K562 (cell line): ENCODE measurements around the gene GTPBP2. TPM values are rescaled to one million over a fixed set of nuclear protein-coding genes. Genes with fewer than 3 reads are reported as not detected.

Source experiments
- ATAC-seq: fragments of 200-7000 bp; cut with Tn5 transposase; 3 replicates; pipeline ENCODE4 v1.9.1; 2020; ENCODE audit warnings: moderate library complexity
- BruUV-seq: library from RNA; stranded (reverse); fragments of 400-500 nt; replicated peaks from 2 replicates; lab custom pipeline; 2021; lab: Mats Ljungman, UMichigan
- CTCF ChIA-PET: fragments of 300-600 bp; formaldehyde crosslinking; extraction: SDS; loops from one replicate; lab custom pipeline; 2021; ENCODE audit warnings: low intra/inter-chr PET ratio; lab: Yijun Ruan, JAX
- POLR2A ChIA-PET: fragments of 300-600, 350-650 bp; sonication (Branson Sonifier 250); formaldehyde crosslinking; extraction: SDS; loops from one replicate; lab custom pipeline; 2021; ENCODE audit warnings: antibody characterized with exemption, inconsistent platforms; lab: Yijun Ruan, JAX
- DNase-seq, 4 experiments: peaks; one replicate each; pipeline versions ENCODE4 v3.0.0 to v3.0.0-alpha.2; 2011 to 2018; ENCODE audit warnings: low spot score in 3 of 4, mixed read lengths in 3 of 4; ENCODE audit errors: extremely low read depth in 1 of 4
- FAIRE-seq: peaks from 2 replicates; lab custom pipeline; 2011; peaks lifted over from hg19 to GRCh38; lab: Jason Lieb, UNC
- H2AFZ ChIP-seq: 2 replicates; pipeline ENCODE4 v1.6.0; 2011; ENCODE audit warnings: low read depth, low read length, control low read depth, inconsistent platforms
- H3K27ac ChIP-seq: fragments of 200-600 bp; 3 replicates; pipeline ENCODE4 v1.8.0; 2011; ENCODE audit warnings: low read depth, mild to moderate bottlenecking, control low read depth, inconsistent platforms, low read length, moderate library complexity, mixed read lengths; ENCODE audit errors: extremely low read depth
- H3K27me3 ChIP-seq, 2 experiments: fragments of 300-600 bp in 1 of 2; 2 replicates in 1 of 2; 3 replicates in 1 of 2; pipeline versions ENCODE4 v1.6.0 to v1.8.0; 2011; ENCODE audit warnings: inconsistent platforms in 2 of 2, low read length in 2 of 2, mild to moderate bottlenecking in 1 of 2, mixed read lengths in 1 of 2, moderate library complexity in 1 of 2; ENCODE audit not compliant: control insufficient read depth in 2 of 2, insufficient read depth in 2 of 2
- H3K36me3 ChIP-seq: fragments of 300-600 bp; 3 replicates; pipeline ENCODE4 v1.8.0; 2011; ENCODE audit warnings: mild to moderate bottlenecking, low read length, inconsistent platforms; ENCODE audit not compliant: control insufficient read depth, insufficient read depth
- H3K4me1 ChIP-seq, 2 experiments: fragments of 200-600 bp in 1 of 2; replicated peaks in 1 of 2; 2 replicates in 1 of 2; 3 replicates in 1 of 2; pipeline versions ENCODE4 v1.5.1 to v1.8.0; 2011; ENCODE audit warnings: inconsistent platforms in 2 of 2, low read length in 2 of 2, mild to moderate bottlenecking in 1 of 2, mixed read lengths in 1 of 2, moderate library complexity in 1 of 2; ENCODE audit not compliant: control insufficient read depth in 2 of 2, insufficient read depth in 2 of 2
- H3K4me2 ChIP-seq: 2 replicates; pipeline ENCODE4 v1.6.1; 2011; ENCODE audit warnings: low read length, control low read depth, inconsistent platforms, mixed read lengths; ENCODE audit not compliant: insufficient read depth
- H3K4me3 ChIP-seq: fragments of 200-600 bp; sonication (generic), shearing (Covaris generic); 2 replicates; pipeline ENCODE4 v1.5.1; 2016; ENCODE audit warnings: control low read depth, inconsistent platforms
- H3K79me2 ChIP-seq: fragments of 200-600 bp; 3 replicates; pipeline ENCODE4 v1.8.0; 2011; ENCODE audit warnings: low read length, inconsistent platforms; ENCODE audit not compliant: control insufficient read depth, insufficient read depth
- H3K9ac ChIP-seq, 2 experiments: 2 replicates each; pipeline versions ENCODE4 v1.6.0 to v1.6.1; 2011; ENCODE audit warnings: low read depth in 2 of 2, low read length in 2 of 2, control low read depth in 1 of 2, inconsistent platforms in 1 of 2, mild to moderate bottlenecking in 1 of 2, mixed read lengths in 1 of 2; ENCODE audit not compliant: insufficient read depth in 1 of 2
- H3K9me1 ChIP-seq: one replicate; pipeline ENCODE4 v1.6.0; 2011; ENCODE audit warnings: inconsistent platforms, mild to moderate bottlenecking, low read length, moderate library complexity; ENCODE audit not compliant: control insufficient read depth, insufficient read depth
- H3K9me3 ChIP-seq: replicated peaks from 2 replicates; pipeline ENCODE4 v1.5.1; 2011; ENCODE audit warnings: low read depth, low read length, inconsistent platforms; ENCODE audit not compliant: control insufficient read depth, insufficient read depth
- H4K20me1 ChIP-seq: replicated peaks from 2 replicates; pipeline ENCODE4 v1.6.1; 2011; ENCODE audit warnings: low read length, inconsistent platforms, mixed read lengths; ENCODE audit not compliant: control insufficient read depth, insufficient read depth
- ATF1 ChIP-seq, 2 experiments: fragments of 450-650 bp in 1 of 2; IDR thresholded peaks; 2 replicates each; pipeline ENCODE4 v1.6.1; 2016; ENCODE audit warnings: missing compliant biosample characterization in 1 of 2, missing genetic modification characterization in 1 of 2
- E2F8 ChIP-seq: fragments of 450-650 bp; IDR thresholded peaks from 2 replicates; pipeline ENCODE4 v1.7.1; 2018; ENCODE audit warnings: mild to moderate bottlenecking, low read depth; ENCODE audit not compliant: partially characterized antibody
- HMBOX1 ChIP-seq: sonication (generic); IDR thresholded peaks from 2 replicates; pipeline ENCODE4 v1.6.1; 2016
- NFATC3 ChIP-seq: fragments of 450-650 bp; IDR thresholded peaks from 2 replicates; pipeline ENCODE4 v1.6.1; 2017; ENCODE audit warnings: mild to moderate bottlenecking
- POLR2G ChIP-seq: fragments of 200-400 bp; formaldehyde crosslinking; IDR thresholded peaks from 2 replicates; pipeline ENCODE4 v1.6.1; 2017; ENCODE audit warnings: low read depth, mild to moderate bottlenecking, antibody characterized with exemption, low read length, moderate library complexity
- WGBS: fragments of 100-300 bp; shearing (Covaris generic); methylation state at CpG from one replicate; pipeline ENCODE4 v1.1.6; 2016; ENCODE audit warnings: low coverage, mixed read lengths; ENCODE audit not compliant: insufficient coverage; ENCODE audit errors: missing lambda C conversion rate; 5-methylcytosine and 5-hydroxymethylcytosine counted together
- in situ Hi-C: fragments of 300-500 bp; cut with MboI; formaldehyde crosslinking; loops from 4 replicates; pipeline ENCODE4 v1.15.0; 2018; ENCODE audit warnings: inconsistent platforms, mixed read lengths
- intact Hi-C: fragments of 100-400 bp; cut with micrococcal nuclease; formaldehyde crosslinking; loops from 2 replicates; pipeline ENCODE4 v1.14.2; 2022
- polyA plus RNA-seq, 8 experiments: library from polyadenylated mRNA; depleted of rRNA in 4 of 8; stranded (reverse) in 5 of 8; unstranded in 3 of 8; fragments of >200 nt; fragmentation: Nextera tagmentation in 2 of 8; fragmentation: Illumina TruSeq in 1 of 8; extraction: Ambion mirVana in 2 of 8; extraction: Trizol in 1 of 8; gene quantifications; 2 replicates each; pipeline versions ENCODE4 v1.2.1 to v1.2.3, GENCODE V29; 2011 to 2014; ENCODE audit warnings: inconsistent platforms in 1 of 8, missing spikeins in 1 of 8
- total RNA-seq, 7 experiments: library from RNA; depleted of rRNA in 6 of 7; stranded (reverse); fragments of >200 nt in 6 of 7; fragmentation: Illumina TruSeq in 2 of 7; extraction: Trizol in 2 of 7; gene quantifications; 2 replicates each; pipeline versions ENCODE4 v1.2.1 to v1.2.3, GENCODE V29; 2011 to 2021; ENCODE audit warnings: low replicate concordance in 1 of 7

The GTPBP2 gene
- total and polyA plus RNA-seq, 9 of the 15 experiments (the other 6 are each of a cell fraction or from before 2014, with no cell fraction given), result 48.4 to 196 (median 111) TPM

DNA sequence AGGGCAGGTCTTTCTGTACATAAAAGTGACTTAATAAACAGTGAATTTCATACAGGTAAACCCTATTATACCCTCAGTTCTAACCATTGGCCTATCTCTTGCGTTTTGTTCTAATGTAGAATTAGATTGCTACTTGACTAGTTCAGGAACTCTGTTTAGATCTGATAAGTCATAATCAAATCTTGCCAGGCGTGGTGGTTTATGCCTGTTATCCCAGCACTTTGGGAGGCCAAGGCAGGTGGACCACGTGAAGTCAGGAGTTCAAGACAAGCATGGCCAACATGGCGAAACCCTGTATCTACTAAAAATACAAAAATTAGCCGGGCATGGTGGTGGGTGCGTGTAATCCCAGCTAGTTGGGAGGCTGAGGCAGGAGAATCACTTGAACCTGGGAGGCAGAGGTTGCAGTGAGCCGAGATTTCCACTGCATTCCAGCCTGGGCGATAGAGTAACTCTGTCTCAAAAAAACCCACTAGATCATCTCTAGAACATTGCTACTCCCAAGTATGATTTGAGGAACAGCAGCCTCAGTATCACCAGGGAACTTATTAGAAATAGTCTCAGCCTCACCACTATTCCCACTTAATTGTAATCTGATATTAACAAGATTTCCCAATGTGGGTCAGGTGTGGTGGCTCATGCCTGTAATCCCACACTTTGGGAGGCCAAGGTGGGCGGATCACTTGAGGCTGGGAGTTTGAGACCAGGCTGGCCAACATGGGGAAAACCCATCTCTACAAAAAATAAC, 12.2 kb downstream of the GTPBP2 start (continued):
- TF ChIP-seq E2F8 (peak; percentile 12), HMBOX1 (peak; percentile 71), ATF1 (CRISPR knock-in tag; IDR thresholded peaks at IDR 0.05) (no peak), ATF1 (tag; IDR thresholded peaks at IDR 0.05) (no peak)

GRCh38 chr6:43614396-43614730, 14.7 kb downstream of the GTPBP2 start:
- no peak for FAIRE-seq
- no peak for ATAC-seq
- no peak overlapping the region for H3K27ac ChIP-seq
- peaks cover 54% of the 10 kb centered on the region for H3K36me3 ChIP-seq
- BruUV-seq, result no TSS peak
- no peaks in the 10 kb centered on the region for H3K79me2 ChIP-seq
- no peaks in the 10 kb centered on the region for H3K9me3 ChIP-seq
- ChIA-PET CTCF (interaction anchor here (0.8 kb wide), 1 partner anchor 10 kb away, joined by 3 read pairs; no protein-coding TSS in a partner anchor), POLR2A (interaction anchor here (0.7 to 8.4 kb wide), 8 partner anchors 8 to 299 kb away, joined by 3 to 135 read pairs (median 4); partner anchors contain the start of gene GTPBP2)
- H4K20me1 ChIP-seq, result no peaks in the 10 kb centered on the region
- WGBS, result 85% methylated on average over 3 of the region's 3 CpGs
- no peak for DNase-seq
- H3K9ac ChIP-seq, result no peak overlapping the region
- no peaks in the 10 kb centered on the region for H3K9me1 ChIP-seq
- peaks cover 5 to 9% of the 10 kb centered on the region in 2 experiments; a peak in 4 of 5 replicates for H3K4me1 ChIP-seq
- intact Hi-C loops, result no loop called here
- in situ Hi-C loops, result no loop called here
- H3K27me3 ChIP-seq, result no peaks in the 10 kb centered on the region
- no peak overlapping the region for H3K4me2 ChIP-seq
- TF ChIP-seq POLR2G, result peak; percentile 23; the same call in 1 of the 2 replicates
- TF ChIP-seq NFATC3, result no peak
- H2AFZ ChIP-seq, result no peak overlapping the region
- H3K4me3 ChIP-seq, result no peak overlapping the region
